GM12878 (cell line): ENCODE results near the gene SCG2. TPM values are rescaled to one million over a fixed set of nuclear protein-coding genes. Genes with fewer than 3 reads are reported as not detected.

Experiments used
- ATAC-seq: fragments of 200-7000 bp; cut with Tn5 transposase; 3 replicates; pipeline ENCODE4 v1.9.1; 2020; ENCODE audit warnings: mild to moderate bottlenecking, moderate library complexity
- Bru-seq: library from RNA; stranded (reverse); fragments of 400-500 nt; gene quantifications from one replicate; lab custom pipeline; 2021; lab: Mats Ljungman, UMichigan
- BruChase-seq, 2 experiments: library from RNA; stranded (reverse); fragments of 400-500 nt; gene quantifications; one replicate each; lab custom pipeline; 2021; lab: Mats Ljungman, UMichigan
- BruUV-seq: library from RNA; stranded (reverse); fragments of 400-500 nt; replicated peaks from 2 replicates; lab custom pipeline; 2021; lab: Mats Ljungman, UMichigan
- CTCF ChIA-PET: fragments of 300-600 bp; sonication (Branson Sonifier 250); formaldehyde crosslinking; extraction: SDS; loops from one replicate; lab custom pipeline; 2021; ENCODE audit warnings: inconsistent platforms; lab: Yijun Ruan, JAX
- POLR2A ChIA-PET: fragments of 350-600 bp; formaldehyde crosslinking; extraction: SDS; loops from one replicate; lab custom pipeline; 2021; ENCODE audit warnings: inconsistent platforms; lab: Charles Lee
- RAD21 ChIA-PET: fragments of 300-600 bp; sonication (Branson Sonifier 250); formaldehyde crosslinking; loops from one replicate; lab custom pipeline; 2023; ENCODE audit warnings: antibody characterized with exemption; ENCODE audit not compliant: unreplicated experiment; lab: Charles Lee
- SMC1A ChIA-PET: fragments of 300-600 bp; sonication (Branson Sonifier 250); formaldehyde crosslinking; loops from one replicate; lab custom pipeline; 2023; ENCODE audit not compliant: unreplicated experiment, uncharacterized antibody; lab: Charles Lee
- DNase-seq: peaks from one replicate; pipeline ENCODE4 v3.0.0-alpha.2; 2011; ENCODE audit warnings: low read depth, low spot score
- FAIRE-seq: peaks from 3 replicates; lab custom pipeline; 2011; peaks lifted over from hg19 to GRCh38; lab: Jason Lieb, UNC
- H2AFZ ChIP-seq: 2 replicates; pipeline ENCODE4 v1.6.0; 2011; ENCODE audit warnings: low read depth, low read length, control low read depth; ENCODE audit not compliant: control insufficient read depth
- H3K27ac ChIP-seq: 2 replicates; pipeline ENCODE4 v1.5.1; 2011; ENCODE audit warnings: control low read depth; ENCODE audit not compliant: control insufficient read depth, insufficient read depth
- H3K27me3 ChIP-seq, 2 experiments: replicated peaks in 1 of 2; 2 replicates each; pipeline versions ENCODE4 v1.6.0 to v1.6.1; 2011; ENCODE audit warnings: low read length in 1 of 2; ENCODE audit not compliant: control insufficient read depth in 2 of 2, insufficient read depth in 2 of 2
- H3K36me3 ChIP-seq, 2 experiments: 2 replicates each; pipeline ENCODE4 v1.5.1; 2011; ENCODE audit warnings: low read length in 1 of 2; ENCODE audit not compliant: control insufficient read depth in 2 of 2, insufficient read depth in 2 of 2
- H3K4me1 ChIP-seq: 2 replicates; pipeline ENCODE4 v1.6.1; 2011; ENCODE audit warnings: mild to moderate bottlenecking, low read length, moderate library complexity, mixed read lengths; ENCODE audit not compliant: control insufficient read depth, insufficient read depth
- H3K4me2 ChIP-seq: 2 replicates; pipeline ENCODE4 v1.6.0; 2011; ENCODE audit warnings: control low read depth; ENCODE audit not compliant: control insufficient read depth, insufficient read depth
- H3K4me3 ChIP-seq: fragments of 200-600 bp; sonication (generic); 2 replicates; pipeline ENCODE4 v1.5.1; 2016
- H3K79me2 ChIP-seq: 2 replicates; pipeline ENCODE4 v1.6.0; 2011; ENCODE audit warnings: low read length; ENCODE audit not compliant: control insufficient read depth, insufficient read depth
- H3K9ac ChIP-seq: 2 replicates; pipeline ENCODE4 v1.8.0; 2011; ENCODE audit warnings: low read length, control low read depth, mixed read lengths; ENCODE audit not compliant: control insufficient read depth, insufficient read depth
- H3K9me3 ChIP-seq: replicated peaks from 3 replicates; pipeline ENCODE4 v1.5.1; 2011; ENCODE audit warnings: mild to moderate bottlenecking, low read length; ENCODE audit not compliant: control insufficient read depth, insufficient read depth
- H4K20me1 ChIP-seq: 2 replicates; pipeline ENCODE4 v1.6.0; 2011; ENCODE audit not compliant: control insufficient read depth, insufficient read depth
- ATF7 ChIP-seq: fragments of 450-650 bp; IDR thresholded peaks from 2 replicates; pipeline ENCODE4 v1.6.1; 2016; ENCODE audit warnings: low read depth, mild to moderate bottlenecking
- CBFB ChIP-seq: IDR thresholded peaks from 2 replicates; pipeline ENCODE4 v1.6.1; 2016; ENCODE audit warnings: antibody characterized with exemption, low read depth
- CREM ChIP-seq: IDR thresholded peaks from 2 replicates; pipeline ENCODE4 v1.6.1; 2014; ENCODE audit warnings: antibody characterized with exemption, low read depth
- CTCF ChIP-seq, 3 experiments: IDR thresholded peaks in 2 of 3; conservative IDR thresholded peaks in 1 of 3; 2 replicates each; pipeline ENCODE4 v1.5.1; 2011; ENCODE audit warnings: low read depth in 3 of 3, low read length in 3 of 3, mild to moderate bottlenecking in 3 of 3, control low read depth in 2 of 3, moderate library complexity in 2 of 3, inconsistent platforms in 1 of 3, mixed read lengths in 1 of 3; ENCODE audit not compliant: control insufficient read depth in 2 of 3, insufficient read depth in 1 of 3; ENCODE audit errors: extremely low read depth in 1 of 3
- EED ChIP-seq: sonication (generic); IDR thresholded peaks from 2 replicates; pipeline ENCODE4 v1.6.1; 2016; ENCODE audit warnings: antibody characterized with exemption, low read depth
- NFXL1 ChIP-seq: fragments of 450-650 bp; IDR thresholded peaks from 2 replicates; pipeline ENCODE4 v1.6.1; 2017; ENCODE audit warnings: antibody characterized with exemption, mild to moderate bottlenecking, borderline replicate concordance
- POLR2AphosphoS5 ChIP-seq: IDR thresholded peaks from 2 replicates; pipeline ENCODE4 v1.6.1; 2011; ENCODE audit warnings: mild to moderate bottlenecking, low read length, inconsistent platforms
- RAD21 ChIP-seq: IDR thresholded peaks from 2 replicates; pipeline ENCODE4 v1.6.1; 2011; ENCODE audit warnings: mild to moderate bottlenecking, low read depth, low read length, moderate library complexity; ENCODE audit not compliant: insufficient read depth
- RUNX3 ChIP-seq: IDR thresholded peaks from 2 replicates; pipeline ENCODE4 v1.6.1; 2012; ENCODE audit warnings: low read length, inconsistent platforms
- WGBS: methylation state at CpG from one replicate; pipeline ENCODE4 v1.1.6; 2016; ENCODE audit warnings: low lambda C conversion rate; ENCODE audit not compliant: insufficient replicate concordance, insufficient coverage; ENCODE audit errors: missing lambda C conversion rate; 5-methylcytosine and 5-hydroxymethylcytosine counted together
- in situ Hi-C: fragments of 300-500 bp; cut with MboI; formaldehyde crosslinking; loops from 9 replicates; pipeline ENCODE4 v1.14.3; 2018; ENCODE audit warnings: mixed read lengths
- intact Hi-C: fragments of 100-400 bp; cut with micrococcal nuclease; formaldehyde crosslinking; loops from one replicate; pipeline ENCODE4 v1.14.2; 2022; ENCODE audit not compliant: unreplicated experiment
- long read RNA-seq, 2 experiments: library from polyadenylated mRNA; unstranded; transcript quantifications; one replicate each; pipeline ENCODE4 v2.0.0, GENCODE V29; 2019 to 2020
- polyA minus RNA-seq, 3 experiments: library from RNA; depleted of rRNA, polyadenylated mRNA; stranded (reverse); fragments of >200 nt; gene quantifications; 2 replicates each; pipeline ENCODE4 v1.2.3, GENCODE V29; 2011
- polyA plus RNA-seq, 11 experiments: library from polyadenylated mRNA; depleted of rRNA in 4 of 11; unstranded in 6 of 11; stranded (reverse) in 5 of 11; fragments of >200 nt; fragmentation: Nextera tagmentation in 4 of 11; fragmentation: Illumina TruSeq in 1 of 11; extraction: Ambion mirVana in 4 of 11; extraction: Trizol in 1 of 11; gene quantifications; 1 replicate in 1 of 11; 2 replicates in 10 of 11; pipeline versions ENCODE4 v1.2.1 to v1.2.3, GENCODE V29; 2011 to 2016; ENCODE audit warnings: inconsistent platforms in 2 of 11, missing spikeins in 2 of 11, low read depth in 1 of 11
- total RNA-seq, 4 experiments: library from RNA; depleted of rRNA in 3 of 4; stranded (reverse); fragments of >200 nt in 3 of 4; fragmentation: Illumina TruSeq in 1 of 4; extraction: Trizol in 1 of 4; gene quantifications; 2 replicates each; pipeline versions ENCODE4 v1.2.1 to v1.2.3, GENCODE V29; 2013 to 2021
- TF ChIP-seq, protein P1 (sequence below): IDR thresholded peaks from 2 replicates; pipeline ENCODE4 v1.6.1; 2011; ENCODE audit warnings: borderline replicate concordance, low read depth, mild to moderate bottlenecking, moderate library complexity, low read length; ENCODE audit not compliant: insufficient read depth, poor library complexity, severe bottlenecking
- TF ChIP-seq, protein P2 (sequence below): IDR thresholded peaks from 2 replicates; pipeline ENCODE4 v1.6.1; 2012; ENCODE audit warnings: low read length, inconsistent platforms

SCG2 gene, protein sequence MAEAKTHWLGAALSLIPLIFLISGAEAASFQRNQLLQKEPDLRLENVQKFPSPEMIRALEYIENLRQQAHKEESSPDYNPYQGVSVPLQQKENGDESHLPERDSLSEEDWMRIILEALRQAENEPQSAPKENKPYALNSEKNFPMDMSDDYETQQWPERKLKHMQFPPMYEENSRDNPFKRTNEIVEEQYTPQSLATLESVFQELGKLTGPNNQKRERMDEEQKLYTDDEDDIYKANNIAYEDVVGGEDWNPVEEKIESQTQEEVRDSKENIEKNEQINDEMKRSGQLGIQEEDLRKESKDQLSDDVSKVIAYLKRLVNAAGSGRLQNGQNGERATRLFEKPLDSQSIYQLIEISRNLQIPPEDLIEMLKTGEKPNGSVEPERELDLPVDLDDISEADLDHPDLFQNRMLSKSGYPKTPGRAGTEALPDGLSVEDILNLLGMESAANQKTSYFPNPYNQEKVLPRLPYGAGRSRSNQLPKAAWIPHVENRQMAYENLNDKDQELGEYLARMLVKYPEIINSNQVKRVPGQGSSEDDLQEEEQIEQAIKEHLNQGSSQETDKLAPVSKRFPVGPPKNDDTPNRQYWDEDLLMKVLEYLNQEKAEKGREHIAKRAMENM
- total RNA-seq (2013; cell fraction: nucleolus; rRNA removed): not detected in 2 replicates
- total RNA-seq (2014; rRNA removed) (not detected in 2 replicates), total RNA-seq (2014; rRNA removed; fragmentation: Illumina TruSeq; extraction: Trizol) (not detected in 2 replicates), total RNA-seq (2021) (not detected in 2 replicates), polyA plus RNA-seq (2011; rRNA removed) (0.03 and 0.05 TPM in 2 replicates), polyA plus RNA-seq (2014; fragmentation: Illumina TruSeq; extraction: Trizol) (0.65 TPM in 1 of 2 replicates, not detected in the other), polyA plus RNA-seq (2014; fragmentation: Nextera tagmentation; extraction: Ambion mirVana) (not detected), polyA plus RNA-seq (2014; rRNA removed) (not detected in 2 replicates), polyA plus RNA-seq (2016; fragmentation: Nextera tagmentation; extraction: Ambion mirVana) (not detected), polyA minus RNA-seq (2011; rRNA and poly(A)+ RNA removed) (not detected in 2 replicates), Bru-seq, nascent RNA (percentile 21 among the genes with signal in this experiment), BruChase-seq, experiment 1, labeled RNA remaining after a 6-hour chase (percentile 34 among the genes with signal in this experiment), BruChase-seq, experiment 2, labeled RNA remaining after a 2-hour chase (percentile 31 among the genes with signal in this experiment)
- polyA plus RNA-seq (2011; ENCODE audit: low read depth): 0.09 TPM
- polyA plus RNA-seq (2011; cell fraction: cytosol; rRNA removed): not detected in 2 replicates
- 0.07 and 0.09 TPM in 2 replicates for polyA plus RNA-seq (2011; cell fraction: nucleus; rRNA removed)
- polyA plus RNA-seq (2012): 0.09 TPM in 1 of 2 replicates, not detected in the other
- not detected in 2 replicates for polyA minus RNA-seq (2011; cell fraction: cytosol; rRNA and poly(A)+ RNA removed)
- polyA minus RNA-seq (2011; cell fraction: nucleus; rRNA and poly(A)+ RNA removed): not detected in 2 replicates
- long read RNA-seq, experiment 1: 0 reads
- long read RNA-seq, experiment 2: 0 reads

DNA sequence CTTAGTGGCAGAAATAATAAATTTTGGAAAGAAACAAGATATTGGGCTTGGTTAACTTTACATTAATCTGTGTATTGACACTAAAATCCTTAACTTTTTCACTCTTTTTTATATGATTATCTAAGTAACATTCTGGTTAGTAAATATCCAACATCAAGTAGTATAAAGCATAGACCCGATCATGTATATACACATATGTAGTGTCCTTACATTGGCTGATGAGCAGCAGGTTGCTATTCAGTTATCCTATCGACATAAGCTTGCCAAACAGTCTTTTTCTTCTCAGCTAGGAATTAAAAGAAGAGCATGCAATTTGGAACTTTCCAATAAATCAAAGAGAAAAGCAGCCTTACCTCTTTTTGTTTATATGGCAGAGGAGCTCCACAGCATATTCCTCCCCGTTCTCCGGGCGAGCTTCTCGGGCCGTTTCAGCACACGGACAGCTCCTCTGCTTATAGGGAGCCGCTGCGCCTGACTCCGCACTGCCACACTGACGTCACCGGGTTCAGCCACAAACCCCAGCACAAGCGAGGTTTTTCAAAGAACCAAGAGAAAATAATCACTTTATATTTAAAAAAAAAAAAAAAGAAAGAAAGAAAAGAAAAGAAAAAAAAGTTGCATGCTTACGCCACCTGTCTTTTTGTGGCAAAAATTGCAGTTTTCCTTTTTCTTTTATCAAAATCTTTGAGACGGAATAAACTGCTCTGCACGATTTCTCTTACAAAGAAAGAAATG is at the start of gene SCG2:
SCG2 (minus strand) TSS at position 430 of the 735 bp plus-strand sequence. CDS start 3,079 bp downstream, outside the sequence.
- Histone ChIP-seq H3K27me3 (no peaks in the 10 kb centered on the region; a peak in 1 of 4 replicates), H4K20me1 (no peaks in the 10 kb centered on the region; the same call in 1 of the 2 replicates), H3K27ac (no peak within 1 kb of the TSS), H2AFZ (no peak within 1 kb of the TSS), H3K36me3 (no peaks in the 10 kb centered on the region), H3K79me2 (no peaks in the 10 kb centered on the region), H3K4me1 (no peaks in the 10 kb centered on the region), H3K4me2 (no peak within 1 kb of the TSS), H3K9ac (no peak within 1 kb of the TSS), H3K4me3 (no peak within 1 kb of the TSS), H3K9me3 (no peaks in the 10 kb centered on the region)
- in situ Hi-C loops (no loop called here), intact Hi-C loops (no loop called here)
- DNase-seq: no peak
- ChIA-PET RAD21 (interaction anchor here (0.6 kb wide), 1 partner anchor 143 kb away, joined by 3 read pairs; no protein-coding TSS in a partner anchor), CTCF (interaction anchor here (0.9 to 1.6 kb wide), 9 partner anchors 12 to 689 kb away, joined by 3 to 5 read pairs (median 3); no protein-coding TSS in a partner anchor), SMC1A (interaction anchor here (0.6 kb wide), 1 partner anchor 141 kb away, joined by 3 read pairs; no protein-coding TSS in a partner anchor), POLR2A (no interaction called here)
- ATAC-seq: peak; percentile 80
- peak; percentile 49 for FAIRE-seq
- WGBS: 23% methylated on average over 17 of the region's 17 CpGs
- no TSS peak for BruUV-seq
- TF ChIP-seq CREM (peak; percentile 67), ATF7 (peak; percentile 89), CTCF (IDR thresholded peaks at IDR 0.05 in 2 of 3, conservative IDR thresholded peaks at IDR 0.05 in 1 of 3; ENCODE audit: control insufficient read depth in 2 of 3, extremely low read depth in 1 of 3, insufficient read depth in 1 of 3, low read depth in 3 of 3, low read length in 3 of 3) (peak in 2 of 3 experiments; percentile 17 to 20; a peak in 2 of 6 replicates), NFXL1 (no peak), EED (no peak), RAD21 (0 out of 2 replicates have a peak, but pooled peaks have one; percentile 6), POLR2AphosphoS5 (no peak), RUNX3 (no peak), CBFB (no peak)
- TF ChIP-seq, protein P1, sequence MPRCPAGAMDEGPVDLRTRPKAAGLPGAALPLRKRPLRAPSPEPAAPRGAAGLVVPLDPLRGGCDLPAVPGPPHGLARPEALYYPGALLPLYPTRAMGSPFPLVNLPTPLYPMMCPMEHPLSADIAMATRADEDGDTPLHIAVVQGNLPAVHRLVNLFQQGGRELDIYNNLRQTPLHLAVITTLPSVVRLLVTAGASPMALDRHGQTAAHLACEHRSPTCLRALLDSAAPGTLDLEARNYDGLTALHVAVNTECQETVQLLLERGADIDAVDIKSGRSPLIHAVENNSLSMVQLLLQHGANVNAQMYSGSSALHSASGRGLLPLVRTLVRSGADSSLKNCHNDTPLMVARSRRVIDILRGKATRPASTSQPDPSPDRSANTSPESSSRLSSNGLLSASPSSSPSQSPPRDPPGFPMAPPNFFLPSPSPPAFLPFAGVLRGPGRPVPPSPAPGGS: no peak
- TF ChIP-seq, protein P2, sequence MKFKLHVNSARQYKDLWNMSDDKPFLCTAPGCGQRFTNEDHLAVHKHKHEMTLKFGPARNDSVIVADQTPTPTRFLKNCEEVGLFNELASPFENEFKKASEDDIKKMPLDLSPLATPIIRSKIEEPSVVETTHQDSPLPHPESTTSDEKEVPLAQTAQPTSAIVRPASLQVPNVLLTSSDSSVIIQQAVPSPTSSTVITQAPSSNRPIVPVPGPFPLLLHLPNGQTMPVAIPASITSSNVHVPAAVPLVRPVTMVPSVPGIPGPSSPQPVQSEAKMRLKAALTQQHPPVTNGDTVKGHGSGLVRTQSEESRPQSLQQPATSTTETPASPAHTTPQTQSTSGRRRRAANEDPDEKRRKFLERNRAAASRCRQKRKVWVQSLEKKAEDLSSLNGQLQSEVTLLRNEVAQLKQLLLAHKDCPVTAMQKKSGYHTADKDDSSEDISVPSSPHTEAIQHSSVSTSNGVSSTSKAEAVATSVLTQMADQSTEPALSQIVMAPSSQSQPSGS: 0 out of 2 replicates have a peak, but pooled peaks have one; percentile 39
